Measurements from ENCODE around the gene LTBP1. TPM values are rescaled to one million over a fixed set of nuclear protein-coding genes. Genes with fewer than 3 reads are reported as not detected.

LTBP1 gene
- total and polyA plus RNA-seq, 2 of the 13 experiments (the other 11 are each of a cell fraction or from before 2014, with no cell fraction given): 0.12 to 0.22 TPM

- TF ChIP-seq ZNF850 (CRISPR knock-in tag; conservative IDR thresholded peaks at IDR 0.05) (no peak), NONO (IDR thresholded peaks at IDR 0.05) (no peak), NONO (CRISPR knock-in tag; conservative IDR thresholded peaks at IDR 0.05) (no peak), MEIS2 (CRISPR knock-in tag; IDR thresholded peaks at IDR 0.05) (no peak)
These were observed 23.6 kb upstream of the LTBP1 start (continued) for GRCh38 chr2:32923109-32923508.

GRCh38 chr2:32925283-32925815 lies 21.4 kb upstream of the LTBP1 start:
- DNase-seq (ENCODE audit: low spot score): no peak
- Histone ChIP-seq H3K27me3 (ENCODE audit: control insufficient read depth in 1 of 2, insufficient read depth in 2 of 2, low read length in 2 of 2) (peaks cover 1 to 15% of the 10 kb centered on the region in 2 experiments; a peak in 3 of 5 replicates), H3K4me2 (ENCODE audit: low read depth, low read length) (no peak overlapping the region), H3K9me3 (ENCODE audit: low read length) (no peaks in the 10 kb centered on the region), H3K4me1 (ENCODE audit: insufficient read depth, low read length) (no peaks in the 10 kb centered on the region), H3K27ac (ENCODE audit: extremely low read length, insufficient read depth, low read length) (no peak overlapping the region), H4K20me1 (ENCODE audit: insufficient read depth, low read length) (no peaks in the 10 kb centered on the region), H3K9ac (ENCODE audit: insufficient read depth, low read depth, low read length) (no peak overlapping the region), H3K4me3 (replicated peaks in 1 of 3; ENCODE audit: insufficient read depth in 1 of 3, low read depth in 2 of 3, low read length in 3 of 3) (no peak overlapping the region), H3K36me3 (replicated peaks in 1 of 2; ENCODE audit: control insufficient read depth in 1 of 2, insufficient read depth in 2 of 2, low read length in 2 of 2) (no peaks in the 10 kb centered on the region), H2AFZ (ENCODE audit: low read length) (no peak overlapping the region), H3K79me2 (ENCODE audit: insufficient read depth, low read length) (no peaks in the 10 kb centered on the region)
- no TSS peak for BruUV-seq (replicated peaks)
- 4% methylated on average over 5 of the region's 5 CpGs for WGBS (ENCODE audit: low lambda C conversion rate)
- ChIA-PET CTCF (ENCODE audit: low intra/inter-chr PET ratio, low total read pairs) (no interaction called here), POLR2A (no interaction called here)
- no peak for ATAC-seq
- intact Hi-C loops (cut with micrococcal nuclease; ENCODE audit: unreplicated experiment) (no loop called here), in situ Hi-C loops (cut with HindIII; ENCODE audit: extremely low pct_ligation_motif_present, low pct_unique_long_range_greater_than_20kb) (no loop called here)
- no peak for FAIRE-seq
- no peak for TF ChIP-seq ZNF18 (CRISPR knock-in tag; IDR thresholded peaks at IDR 0.05; ENCODE audit: insufficient replicate concordance)
- TF ChIP-seq PHF8 (CRISPR knock-in tag; IDR thresholded peaks at IDR 0.05): no peak
- TF ChIP-seq ZUFSP (CRISPR knock-in tag; IDR thresholded peaks at IDR 0.05; ENCODE audit: borderline replicate concordance): no peak
- no peak for TF ChIP-seq ZNF616 (CRISPR knock-in tag; IDR thresholded peaks at IDR 0.05; ENCODE audit: low read depth)
- no peak for TF ChIP-seq TAF15 (IDR thresholded peaks at IDR 0.05; ENCODE audit: low read depth, low read length, poor library complexity, severe bottlenecking)
- TF ChIP-seq SNRNP70 (IDR thresholded peaks at IDR 0.05; ENCODE audit: low read depth, low read length): no peak

Measured in HepG2 (cell line).